Kidney epithelial cell (primary cell): Measurements from ENCODE around the gene RAB39A. TPM values are rescaled to one million over a fixed set of nuclear protein-coding genes. Genes with fewer than 3 reads are reported as not detected.

Source experiments
- DNase-seq: peaks from one replicate; pipeline ENCODE4 v3.0.0-alpha.2; 2010; ENCODE audit warnings: low read depth
- H3K27me3 ChIP-seq: 2 replicates; pipeline ENCODE4 v1.6.0; 2011; ENCODE audit warnings: low read length; ENCODE audit not compliant: control insufficient read depth, insufficient read depth
- H3K36me3 ChIP-seq: 2 replicates; pipeline ENCODE4 v1.5.1; 2011; ENCODE audit warnings: low read length; ENCODE audit not compliant: control insufficient read depth, insufficient read depth
- H3K4me3 ChIP-seq: 2 replicates; pipeline ENCODE4 v1.5.1; 2011; ENCODE audit warnings: low read depth, mild to moderate bottlenecking, control low read depth, low read length
- total RNA-seq: library from RNA; depleted of rRNA; stranded (reverse); fragments of >200 nt; gene quantifications from 2 replicates; pipeline ENCODE4 v1.2.3, GENCODE V29; 2015
- TF ChIP-seq, protein P1 (sequence below): IDR thresholded peaks from 2 replicates; pipeline ENCODE4 v1.5.1; 2011; ENCODE audit warnings: mild to moderate bottlenecking, moderate library complexity, low read length, control low read depth, inconsistent platforms; ENCODE audit not compliant: insufficient read depth, poor library complexity, severe bottlenecking

Gene RAB39A
- total RNA-seq, 1 donor from 2014 or later = 1.3 TPM

DNA sequence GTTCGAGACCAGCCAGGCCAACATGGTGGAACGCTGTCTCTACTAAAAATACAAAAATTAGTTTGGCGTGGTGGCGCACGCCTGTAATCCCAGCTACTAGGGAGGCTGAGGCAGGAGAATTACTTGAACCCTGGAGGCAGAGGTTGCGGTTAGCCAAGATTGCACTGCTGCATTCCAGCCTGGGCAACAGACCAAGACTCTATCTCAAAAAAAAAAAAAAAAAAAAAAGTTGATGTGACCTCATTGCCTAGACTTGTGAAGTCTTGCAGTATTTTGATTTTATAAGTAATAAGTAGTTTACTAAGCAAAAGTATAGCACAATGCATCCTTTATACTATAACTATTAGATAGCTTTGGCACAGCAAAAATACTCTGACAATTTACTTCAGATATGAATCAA is 70.5 kb downstream of the RAB39A start:
- Histone ChIP-seq H3K27me3 (no peaks in the 10 kb centered on the region), H3K36me3 (no peaks in the 10 kb centered on the region), H3K4me3 (no peak overlapping the region)
- TF ChIP-seq, protein P1, sequence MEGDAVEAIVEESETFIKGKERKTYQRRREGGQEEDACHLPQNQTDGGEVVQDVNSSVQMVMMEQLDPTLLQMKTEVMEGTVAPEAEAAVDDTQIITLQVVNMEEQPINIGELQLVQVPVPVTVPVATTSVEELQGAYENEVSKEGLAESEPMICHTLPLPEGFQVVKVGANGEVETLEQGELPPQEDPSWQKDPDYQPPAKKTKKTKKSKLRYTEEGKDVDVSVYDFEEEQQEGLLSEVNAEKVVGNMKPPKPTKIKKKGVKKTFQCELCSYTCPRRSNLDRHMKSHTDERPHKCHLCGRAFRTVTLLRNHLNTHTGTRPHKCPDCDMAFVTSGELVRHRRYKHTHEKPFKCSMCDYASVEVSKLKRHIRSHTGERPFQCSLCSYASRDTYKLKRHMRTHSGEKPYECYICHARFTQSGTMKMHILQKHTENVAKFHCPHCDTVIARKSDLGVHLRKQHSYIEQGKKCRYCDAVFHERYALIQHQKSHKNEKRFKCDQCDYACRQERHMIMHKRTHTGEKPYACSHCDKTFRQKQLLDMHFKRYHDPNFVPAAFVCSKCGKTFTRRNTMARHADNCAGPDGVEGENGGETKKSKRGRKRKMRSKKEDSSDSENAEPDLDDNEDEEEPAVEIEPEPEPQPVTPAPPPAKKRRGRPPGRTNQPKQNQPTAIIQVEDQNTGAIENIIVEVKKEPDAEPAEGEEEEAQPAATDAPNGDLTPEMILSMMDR = no peak
- no peak for DNase-seq

DNA sequence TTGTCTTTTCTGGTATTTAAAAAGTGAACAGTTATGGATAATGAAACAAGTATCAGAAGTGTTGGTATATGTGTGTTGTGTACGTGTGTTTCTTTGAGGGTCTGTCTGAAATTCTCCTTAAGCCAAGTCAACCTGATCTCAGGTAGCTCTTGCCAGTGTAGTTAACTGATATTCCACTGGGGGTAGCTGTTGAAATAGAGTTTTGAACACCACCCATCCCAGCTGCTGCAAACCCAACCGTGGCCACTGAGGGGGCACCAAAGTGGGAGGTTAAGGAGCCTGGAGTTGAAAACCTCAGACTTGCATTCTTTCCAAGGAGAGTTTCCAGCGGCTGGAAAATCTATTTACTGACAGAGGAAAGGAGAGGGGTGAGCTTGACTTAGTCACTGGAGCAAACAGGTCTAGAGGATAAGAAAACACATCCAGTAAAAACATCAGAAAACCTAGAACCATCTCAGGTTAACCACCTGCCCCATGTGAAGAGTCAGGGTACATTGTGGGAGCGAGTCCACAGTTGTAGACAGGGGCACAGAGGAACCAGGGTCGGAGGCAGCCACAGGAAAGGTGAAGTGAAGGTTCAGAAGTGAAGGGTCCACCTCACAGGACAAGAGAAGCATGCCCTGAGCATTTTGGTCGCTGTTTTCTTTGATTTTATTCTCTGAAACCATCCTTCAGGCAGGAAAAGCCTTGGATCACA is 71.7 kb downstream of the RAB39A start:
- Histone ChIP-seq H3K4me3 (no peak overlapping the region), H3K36me3 (no peaks in the 10 kb centered on the region), H3K27me3 (no peaks in the 10 kb centered on the region)
- DNase-seq = peak; percentile 23
- TF ChIP-seq, protein P1 = peak; percentile 59

DNA sequence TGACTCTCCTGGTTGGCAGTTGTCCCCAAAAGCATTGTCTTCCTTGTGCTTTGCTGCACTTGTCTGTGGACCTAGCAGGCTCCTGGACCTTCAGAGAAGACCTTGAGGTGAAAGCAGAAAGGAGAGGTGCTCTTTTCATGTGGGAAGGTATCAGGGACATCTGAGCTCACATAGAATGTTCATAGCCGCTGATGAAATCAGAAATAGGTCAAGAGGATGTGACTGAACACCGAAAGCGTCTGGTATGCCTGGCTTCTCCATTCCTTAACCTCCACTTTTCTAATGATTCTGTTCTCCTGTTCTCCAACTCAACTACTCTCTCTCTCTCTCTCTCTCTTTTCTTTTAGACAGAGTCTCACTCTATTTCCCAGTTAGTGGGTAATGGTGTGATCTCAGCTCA is 74.2 kb downstream of the RAB39A start:
- TF ChIP-seq, protein P1 = no peak
- DNase-seq = no peak
- no peak overlapping the region for H3K4me3 ChIP-seq
- H3K36me3 ChIP-seq = no peaks in the 10 kb centered on the region
- no peaks in the 10 kb centered on the region for H3K27me3 ChIP-seq

DNA sequence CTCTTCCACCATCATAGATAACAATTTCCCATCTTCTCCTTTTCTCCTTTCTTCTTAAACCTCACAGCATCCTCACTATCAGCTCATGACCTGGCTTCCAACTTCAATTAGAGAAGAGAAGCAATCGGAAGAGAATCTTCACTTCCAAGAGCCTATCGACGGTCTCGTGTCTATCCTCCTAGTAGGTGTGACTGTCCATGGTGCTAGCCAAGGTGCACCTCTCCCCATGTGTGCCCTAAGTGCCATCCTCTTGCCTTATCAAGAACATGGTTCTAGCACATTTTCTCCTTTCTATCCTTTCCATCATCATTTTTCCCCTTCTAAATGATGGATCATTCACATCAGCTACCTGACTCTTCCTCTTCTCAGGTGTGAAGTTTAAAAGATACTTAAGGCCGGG is 75.4 kb downstream of the RAB39A start:
- no peaks in the 10 kb centered on the region for H3K27me3 ChIP-seq
- H3K36me3 ChIP-seq = no peaks in the 10 kb centered on the region
- no peak overlapping the region for H3K4me3 ChIP-seq
- TF ChIP-seq, protein P1 = no peak
- no peak for DNase-seq

DNA sequence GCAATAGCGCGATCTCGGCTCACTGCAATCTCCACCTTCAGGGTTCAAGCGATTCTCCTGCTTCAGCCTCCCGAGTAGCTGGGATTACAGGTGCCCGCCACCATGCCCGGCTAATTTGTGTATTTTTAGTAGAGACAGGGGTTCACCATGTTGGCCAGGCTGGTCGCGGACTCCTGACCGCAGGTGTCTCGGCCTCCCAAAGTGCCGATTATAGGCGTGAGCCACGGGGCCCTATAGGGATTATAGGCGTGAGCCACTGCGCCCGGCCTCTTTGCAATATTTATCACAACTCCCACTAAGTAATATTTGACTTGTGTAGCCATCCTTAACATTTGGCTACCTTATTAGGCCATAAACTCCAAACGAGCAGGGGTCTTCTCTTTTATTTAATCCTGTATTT is 79.6 kb downstream of the RAB39A start:
- Histone ChIP-seq H3K36me3 (no peaks in the 10 kb centered on the region), H3K4me3 (no peak overlapping the region), H3K27me3 (no peaks in the 10 kb centered on the region)
- TF ChIP-seq, protein P1 = no peak
- DNase-seq = no peak
